ENCODE results near the gene ENPP5.

ENPP5 gene

DNA sequence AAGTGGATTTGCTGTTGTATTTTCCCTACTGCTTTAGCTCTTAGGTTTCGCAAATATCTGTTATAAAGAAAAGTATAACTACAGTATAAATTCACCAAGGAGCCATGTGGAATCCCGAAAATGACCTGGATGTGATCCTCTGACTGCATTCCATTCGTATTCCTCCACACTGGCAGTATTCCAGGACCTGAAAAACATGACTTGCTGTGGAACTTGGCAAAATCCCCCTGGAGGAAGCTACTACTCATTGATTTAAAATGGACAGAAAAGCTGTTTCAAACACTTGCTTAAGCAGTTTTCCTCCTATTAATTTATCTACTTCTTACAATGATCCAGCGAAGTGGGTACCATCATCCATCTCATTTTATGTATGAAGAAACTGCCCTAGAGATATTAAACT is 13.3 kb upstream of the ENPP5 start:
- DNase-seq (ENCODE audit: low read depth), result peak; percentile 15
- TF ChIP-seq, protein P1, sequence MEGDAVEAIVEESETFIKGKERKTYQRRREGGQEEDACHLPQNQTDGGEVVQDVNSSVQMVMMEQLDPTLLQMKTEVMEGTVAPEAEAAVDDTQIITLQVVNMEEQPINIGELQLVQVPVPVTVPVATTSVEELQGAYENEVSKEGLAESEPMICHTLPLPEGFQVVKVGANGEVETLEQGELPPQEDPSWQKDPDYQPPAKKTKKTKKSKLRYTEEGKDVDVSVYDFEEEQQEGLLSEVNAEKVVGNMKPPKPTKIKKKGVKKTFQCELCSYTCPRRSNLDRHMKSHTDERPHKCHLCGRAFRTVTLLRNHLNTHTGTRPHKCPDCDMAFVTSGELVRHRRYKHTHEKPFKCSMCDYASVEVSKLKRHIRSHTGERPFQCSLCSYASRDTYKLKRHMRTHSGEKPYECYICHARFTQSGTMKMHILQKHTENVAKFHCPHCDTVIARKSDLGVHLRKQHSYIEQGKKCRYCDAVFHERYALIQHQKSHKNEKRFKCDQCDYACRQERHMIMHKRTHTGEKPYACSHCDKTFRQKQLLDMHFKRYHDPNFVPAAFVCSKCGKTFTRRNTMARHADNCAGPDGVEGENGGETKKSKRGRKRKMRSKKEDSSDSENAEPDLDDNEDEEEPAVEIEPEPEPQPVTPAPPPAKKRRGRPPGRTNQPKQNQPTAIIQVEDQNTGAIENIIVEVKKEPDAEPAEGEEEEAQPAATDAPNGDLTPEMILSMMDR (IDR thresholded peaks at IDR 0.05; ENCODE audit: control insufficient read depth, extremely low read depth, insufficient read depth), result no peak
- no peak overlapping the region for H3K4me3 ChIP-seq (ENCODE audit: low read depth, low read length)

DNA sequence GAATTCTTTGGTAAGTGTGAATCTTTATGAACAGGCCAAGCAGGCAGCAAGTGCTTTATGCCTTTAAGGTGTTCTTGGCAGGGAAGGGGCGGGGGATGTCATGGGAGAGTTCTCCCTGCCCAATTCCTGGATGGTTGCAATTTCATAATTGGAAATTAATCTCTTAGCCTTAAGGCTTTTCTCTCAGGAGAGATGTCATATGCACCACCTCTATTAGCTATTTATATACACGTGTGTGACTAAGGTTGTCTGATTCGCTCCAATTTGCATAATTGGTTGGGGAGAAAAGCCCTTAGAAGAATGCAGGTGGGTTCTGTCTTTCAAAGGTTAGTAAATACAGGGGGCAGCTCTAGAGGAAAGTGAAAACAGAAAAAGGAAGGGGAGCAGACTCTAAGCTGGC is 5.2 kb upstream of the ENPP5 start:
- no peak overlapping the region for H3K4me3 ChIP-seq (ENCODE audit: low read depth, low read length)
- DNase-seq (ENCODE audit: low read depth), result no peak
- TF ChIP-seq, protein P1 (IDR thresholded peaks at IDR 0.05; ENCODE audit: control insufficient read depth, extremely low read depth, insufficient read depth), result no peak

DNA sequence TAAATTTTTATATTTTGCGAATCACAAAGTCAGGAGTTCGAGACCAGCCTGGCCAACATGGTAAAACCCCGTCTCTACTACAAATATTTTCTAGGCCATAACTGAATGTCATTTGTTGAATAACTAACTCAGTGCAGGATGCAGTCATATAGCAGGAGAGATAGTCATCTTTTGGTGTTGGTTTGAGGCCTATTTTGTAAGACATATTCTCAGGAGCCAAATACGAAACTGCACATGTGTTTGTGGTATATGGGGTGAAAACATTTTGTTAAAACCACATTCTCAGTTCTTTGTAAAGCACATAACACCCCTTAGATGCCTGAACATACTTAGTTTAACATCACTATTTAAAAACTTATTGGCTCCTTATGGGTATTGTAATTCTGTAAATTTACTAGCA is 4.7 kb upstream of the ENPP5 start:
- H3K4me3 ChIP-seq (ENCODE audit: low read depth, low read length), result no peak overlapping the region
- no peak for DNase-seq (ENCODE audit: low read depth)
- TF ChIP-seq, protein P1 (IDR thresholded peaks at IDR 0.05; ENCODE audit: control insufficient read depth, extremely low read depth, insufficient read depth), result no peak

DNA sequence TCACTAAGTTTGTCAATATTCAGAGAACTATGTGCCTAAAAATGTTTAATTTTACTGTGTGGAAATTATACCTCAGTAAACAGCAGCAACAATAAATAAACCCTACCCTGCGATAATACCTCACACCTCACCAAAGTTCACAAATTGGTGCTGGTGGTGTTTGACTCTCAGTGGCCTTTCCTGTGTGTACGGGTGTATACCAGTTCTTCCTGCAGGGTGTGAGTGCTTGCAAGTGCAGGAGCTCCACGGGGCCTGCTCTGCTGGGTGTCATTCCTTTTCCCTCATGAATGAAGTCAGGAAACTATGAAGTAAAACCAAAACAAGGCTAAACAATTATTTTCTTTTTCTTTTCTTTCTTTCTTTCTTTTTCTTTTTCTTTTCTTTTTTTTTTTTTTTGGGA is 4.1 kb upstream of the ENPP5 start:
- no peak for DNase-seq (ENCODE audit: low read depth)
- TF ChIP-seq, protein P1 (IDR thresholded peaks at IDR 0.05; ENCODE audit: control insufficient read depth, extremely low read depth, insufficient read depth), result no peak

DNA sequence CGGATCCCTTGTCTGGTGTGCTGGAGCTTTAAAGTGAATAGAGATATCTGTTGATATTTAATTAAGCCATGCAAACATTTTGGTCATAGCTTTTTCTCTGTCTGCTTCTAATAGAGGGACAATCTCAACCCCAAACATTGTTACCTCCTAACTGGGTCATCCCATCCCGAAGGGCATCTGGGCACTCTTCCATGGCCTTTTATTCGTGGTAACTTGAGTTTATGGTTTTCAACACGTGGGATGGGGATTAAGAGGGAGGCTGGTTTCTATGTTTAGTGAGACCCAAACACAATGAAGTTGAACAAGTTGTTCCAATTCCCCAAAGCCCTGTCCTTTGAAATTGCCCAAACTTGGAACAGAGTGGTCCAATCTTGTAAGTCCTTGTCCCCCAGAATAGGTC is 1.4 kb upstream of the ENPP5 start:
- H3K4me3 ChIP-seq (ENCODE audit: low read depth, low read length), result no peak overlapping the region
- TF ChIP-seq, protein P1 (IDR thresholded peaks at IDR 0.05; ENCODE audit: control insufficient read depth, extremely low read depth, insufficient read depth), result no peak
- DNase-seq (ENCODE audit: low read depth), result no peak

More for the DNA sequence above, 4.1 kb upstream of the ENPP5 start:
- H3K4me3 ChIP-seq (ENCODE audit: low read depth, low read length), result no peak overlapping the region

DNA sequence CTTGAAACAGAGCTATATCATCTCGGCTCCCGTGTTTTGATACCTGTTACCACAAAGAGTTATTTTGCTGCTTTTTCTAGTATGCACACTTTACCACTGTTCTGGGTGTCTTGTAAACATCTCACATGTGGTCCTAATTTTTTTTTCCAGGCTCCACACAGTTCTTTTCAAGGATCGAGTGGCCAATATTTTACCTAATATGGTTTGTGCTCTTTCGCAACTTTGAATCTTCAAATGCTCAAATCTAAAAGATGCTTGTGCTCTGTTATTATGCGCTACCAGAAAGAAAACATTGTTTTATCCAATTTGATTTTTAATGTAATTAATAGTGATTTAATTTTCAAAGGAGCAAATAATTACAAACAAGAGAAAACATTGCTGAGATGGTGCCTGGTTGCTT is 10.7 kb downstream of the ENPP5 start:
- TF ChIP-seq, protein P1 (IDR thresholded peaks at IDR 0.05; ENCODE audit: control insufficient read depth, extremely low read depth, insufficient read depth), result no peak
- H3K4me3 ChIP-seq (ENCODE audit: low read depth, low read length), result no peak overlapping the region
- no peak for DNase-seq (ENCODE audit: low read depth)

DNA sequence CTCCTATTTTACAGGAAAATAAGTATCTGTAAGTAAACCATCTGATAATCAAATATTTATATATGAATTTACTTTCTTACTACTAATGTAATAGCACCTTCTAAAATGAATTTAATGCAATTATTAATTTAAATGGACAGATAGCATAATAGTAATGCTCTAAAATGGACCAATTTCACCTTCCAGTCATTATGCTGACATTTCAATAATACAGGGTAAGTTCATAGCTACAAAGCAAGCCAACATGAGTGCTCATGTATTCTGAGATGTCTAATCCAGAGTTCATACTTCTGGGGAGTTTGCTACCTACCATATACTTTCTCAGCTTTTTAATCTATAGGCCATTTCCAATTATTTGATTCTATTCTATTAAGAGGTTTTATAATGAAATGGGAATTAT is 11.6 kb downstream of the ENPP5 start:
- no peak overlapping the region for H3K4me3 ChIP-seq (ENCODE audit: low read depth, low read length)
- TF ChIP-seq, protein P1 (IDR thresholded peaks at IDR 0.05; ENCODE audit: control insufficient read depth, extremely low read depth, insufficient read depth), result no peak
- no peak for DNase-seq (ENCODE audit: low read depth)

Data from LNCaP clone FGC (cell line).